IPS-20b (cell line): ENCODE measurements around the gene AKT1.
"Not testable (repeated sequence)": the region's sequence is repeated elsewhere in the genome, so short reads cannot be mapped to it uniquely, and the experiment has no call there.

Experiments
- H3K27ac ChIP-seq: one replicate; pipeline ENCODE4 v1.5.1; 2013; ENCODE audit warnings: low read length
- H3K27me3 ChIP-seq: 2 replicates; pipeline ENCODE4 v1.6.1; 2013; ENCODE audit warnings: mild to moderate bottlenecking, low read length, inconsistent platforms; ENCODE audit not compliant: insufficient read depth
- H3K36me3 ChIP-seq: 2 replicates; pipeline ENCODE4 v1.6.1; 2013; ENCODE audit warnings: low read depth, mild to moderate bottlenecking, inconsistent platforms, low read length, moderate library complexity; ENCODE audit not compliant: insufficient read depth
- H3K4me1 ChIP-seq: 2 replicates; pipeline ENCODE4 v1.6.1; 2013; ENCODE audit warnings: mild to moderate bottlenecking, control low read depth, inconsistent platforms, low read length, moderate library complexity; ENCODE audit not compliant: insufficient read depth
- H3K4me3 ChIP-seq: 2 replicates; pipeline ENCODE4 v1.5.1; 2013; ENCODE audit warnings: mild to moderate bottlenecking, low read length, inconsistent platforms
- H3K9ac ChIP-seq: 2 replicates; pipeline ENCODE4 v1.6.1; 2013; ENCODE audit warnings: low read depth, mild to moderate bottlenecking, inconsistent platforms, low read length, moderate library complexity
- H3K9me3 ChIP-seq: 2 replicates; pipeline ENCODE4 v1.6.1; 2013; ENCODE audit warnings: mild to moderate bottlenecking, low read depth, low read length, inconsistent platforms; ENCODE audit not compliant: insufficient read depth

AKT1 gene

DNA sequence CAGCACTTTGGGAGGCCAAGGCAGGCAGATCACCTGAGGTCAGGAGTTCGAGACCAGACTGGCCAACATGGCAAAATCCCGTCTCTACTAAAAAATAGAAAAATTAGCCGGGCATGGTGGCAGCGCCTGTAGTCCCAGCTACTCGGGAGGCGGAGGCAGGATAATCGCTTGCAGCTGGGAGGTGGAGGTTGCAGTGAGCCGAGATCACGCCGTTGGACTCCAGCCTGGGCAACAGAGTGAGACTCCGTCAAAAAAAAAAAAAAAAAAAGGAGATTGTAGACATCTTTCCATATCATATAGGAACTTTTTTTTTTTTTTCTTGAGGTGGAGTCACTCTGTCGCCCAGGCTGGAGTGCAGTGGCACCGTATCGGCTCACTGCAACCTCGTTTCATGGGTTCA lies 19.2 kb upstream of the AKT1 start:
- not testable (repeated sequence) for H3K9ac ChIP-seq, H3K36me3 ChIP-seq, H3K4me1 ChIP-seq, H3K27ac ChIP-seq, H3K9me3 ChIP-seq, H3K4me3 ChIP-seq
- peaks cover 11% of the 10 kb centered on the region; the same call in 1 of the 2 replicates for H3K27me3 ChIP-seq

DNA sequence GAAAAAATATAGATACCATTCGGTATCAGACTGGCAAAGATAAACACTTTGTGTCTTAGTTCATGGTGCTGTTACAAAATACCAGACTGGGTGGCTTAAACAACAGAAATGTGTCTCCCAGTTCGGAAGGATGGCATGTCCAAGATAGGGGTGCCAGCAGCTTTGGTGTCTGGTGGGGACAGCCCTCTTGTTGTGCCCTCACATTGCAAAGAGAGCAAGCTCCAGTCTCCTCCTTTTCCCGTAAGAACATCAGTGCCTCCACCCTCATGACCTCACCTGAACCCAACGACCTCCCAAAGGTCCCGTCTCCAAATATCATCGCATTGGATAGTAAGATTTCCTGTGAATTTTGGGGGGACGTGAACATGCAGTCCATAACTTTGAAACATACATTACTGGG lies 17.7 kb upstream of the AKT1 start:
- Histone ChIP-seq H3K9ac (no peak overlapping the region), H3K4me3 (no peak overlapping the region), H3K36me3 (no peaks in the 10 kb centered on the region), H3K9me3 (no peaks in the 10 kb centered on the region), H3K27ac (no peak overlapping the region), H3K4me1 (no peaks in the 10 kb centered on the region), H3K27me3 (peaks cover 11% of the 10 kb centered on the region; the same call in 1 of the 2 replicates)

DNA sequence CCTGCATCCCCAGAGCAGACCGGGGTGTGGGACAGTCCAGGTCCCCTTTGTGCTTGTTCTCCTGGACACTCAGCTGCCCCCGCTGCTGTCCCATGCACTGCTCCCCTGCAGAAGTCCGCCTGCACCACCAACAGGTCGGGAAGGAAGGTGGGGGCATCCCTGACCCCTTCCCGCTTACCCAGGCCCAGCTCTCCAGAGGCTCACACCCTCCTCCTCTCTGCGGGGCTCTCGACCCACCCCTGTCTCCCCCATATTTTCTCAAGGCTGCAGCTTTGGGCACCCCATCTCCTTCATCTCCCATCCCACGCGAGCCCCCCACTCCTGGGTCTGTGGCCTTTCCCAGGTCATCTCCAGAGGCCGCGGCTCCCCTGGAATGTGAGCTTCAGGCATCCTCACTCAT lies 14.8 kb upstream of the AKT1 start:
- no peak overlapping the region for H3K4me3 ChIP-seq
- no peaks in the 10 kb centered on the region for H3K9me3 ChIP-seq
- H3K4me1 ChIP-seq, result no peaks in the 10 kb centered on the region
- no peaks in the 10 kb centered on the region; the same call in 1 of the 2 replicates for H3K27me3 ChIP-seq
- no peak overlapping the region for H3K27ac ChIP-seq
- H3K36me3 ChIP-seq, result no peaks in the 10 kb centered on the region
- no peak overlapping the region for H3K9ac ChIP-seq

DNA sequence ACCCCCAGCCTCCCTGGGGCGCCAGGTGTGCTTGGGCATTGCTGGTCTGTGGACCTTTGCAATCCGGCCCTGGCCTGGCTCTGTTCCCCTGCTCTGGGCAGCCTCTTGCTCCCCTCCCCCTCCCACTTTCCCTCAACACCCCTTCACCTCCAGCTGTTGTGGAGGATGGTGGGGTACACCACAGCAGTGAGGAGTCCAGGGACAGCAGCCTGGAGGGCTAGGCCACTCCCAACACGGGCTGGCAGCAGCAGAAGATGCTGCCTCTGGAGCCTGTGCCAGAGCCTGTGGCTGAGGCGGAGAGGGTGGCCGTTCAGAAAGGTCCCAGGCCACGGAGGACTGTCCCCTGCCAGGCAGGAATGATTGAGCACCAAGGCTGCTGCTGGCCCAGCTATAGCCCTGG lies 12.9 kb upstream of the AKT1 start:
- Histone ChIP-seq H3K36me3 (no peaks in the 10 kb centered on the region), H3K4me1 (no peaks in the 10 kb centered on the region), H3K4me3 (no peak overlapping the region), H3K27me3 (no peaks in the 10 kb centered on the region; the same call in 1 of the 2 replicates), H3K27ac (no peak overlapping the region), H3K9me3 (no peaks in the 10 kb centered on the region), H3K9ac (no peak overlapping the region)

DNA sequence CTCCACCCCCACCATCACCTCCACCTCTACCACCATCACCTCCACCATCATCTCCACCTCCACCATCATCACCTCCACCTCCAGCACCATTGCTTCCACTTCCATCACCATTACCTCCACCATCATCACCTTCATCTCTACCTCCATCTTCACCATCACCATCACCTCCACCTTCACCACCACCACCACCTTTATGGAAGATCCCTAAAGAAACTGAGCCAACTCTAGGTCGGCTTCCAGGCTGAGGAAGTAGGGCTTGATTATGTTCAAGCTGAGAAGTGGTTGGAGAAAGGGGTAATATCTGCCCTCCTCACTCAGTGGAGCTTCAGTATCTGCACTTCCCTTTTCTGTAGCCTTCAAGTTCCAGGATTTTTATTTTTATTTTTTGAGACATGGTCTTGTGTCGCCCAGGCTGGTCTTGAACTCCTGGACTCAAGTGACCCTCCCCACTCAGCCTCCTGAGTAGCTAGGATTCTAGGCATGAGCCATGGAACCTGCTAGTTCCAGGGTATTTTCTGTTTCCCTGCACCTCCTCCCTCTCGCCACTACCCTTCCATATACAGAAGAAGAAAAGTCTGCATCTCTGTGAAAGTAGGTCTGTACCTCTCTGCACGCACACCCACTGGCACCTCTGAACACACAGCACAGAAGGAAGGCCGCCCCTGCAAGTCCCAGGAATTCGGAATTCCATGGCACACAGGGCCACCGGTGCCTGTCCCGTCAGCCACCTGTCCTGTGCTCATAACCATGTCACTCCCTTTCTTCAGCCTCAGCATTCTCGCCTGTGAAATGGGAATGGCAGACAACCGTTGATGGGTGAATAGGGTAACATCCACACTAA lies 11.3 kb upstream of the AKT1 start:
- Histone ChIP-seq H3K27me3 (peaks cover 10% of the 10 kb centered on the region), H3K27ac (no peak overlapping the region), H3K9ac (no peak overlapping the region), H3K4me3 (no peak overlapping the region), H3K9me3 (no peaks in the 10 kb centered on the region), H3K4me1 (no peaks in the 10 kb centered on the region), H3K36me3 (no peaks in the 10 kb centered on the region)

DNA sequence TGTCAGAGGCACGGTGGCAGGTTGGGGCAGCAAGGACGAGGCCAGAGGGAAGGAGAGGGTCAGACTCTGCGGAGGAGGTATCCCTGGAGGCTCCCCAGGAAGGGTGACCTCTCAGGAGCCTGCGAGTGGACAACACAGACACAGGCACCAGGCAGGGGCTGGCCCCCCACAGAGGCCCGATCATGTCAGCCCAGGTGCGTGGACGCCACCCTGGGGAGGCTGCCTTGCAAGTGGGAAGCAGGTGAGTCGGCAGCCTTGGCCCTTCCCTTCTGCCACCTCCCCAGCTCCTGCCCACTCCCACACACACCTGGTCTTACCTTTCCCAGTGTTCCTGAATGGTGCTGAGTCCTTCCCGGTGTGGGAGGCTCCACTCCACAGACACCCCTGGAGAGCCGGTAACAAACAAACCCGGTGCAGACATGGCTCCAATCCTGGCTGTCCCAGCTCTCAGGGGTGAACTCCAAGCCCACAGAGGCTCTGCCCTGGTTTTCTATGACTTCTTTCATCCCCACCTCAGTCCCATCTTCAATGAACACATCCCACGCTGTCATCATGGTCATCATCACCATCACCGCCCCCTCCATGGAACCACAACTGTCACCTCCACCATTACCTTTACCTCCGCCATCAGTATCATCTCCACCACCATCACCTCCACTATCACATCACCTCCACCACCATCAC lies 10.5 kb upstream of the AKT1 start:
- Histone ChIP-seq H3K36me3 (no peaks in the 10 kb centered on the region), H3K27ac (no peak overlapping the region), H3K27me3 (peaks cover 18% of the 10 kb centered on the region), H3K9ac (no peak overlapping the region), H3K4me3 (no peak overlapping the region), H3K4me1 (0 out of 2 replicates have a peak, but pooled peaks cover 4% of the 10 kb centered on the region), H3K9me3 (no peaks in the 10 kb centered on the region)

DNA sequence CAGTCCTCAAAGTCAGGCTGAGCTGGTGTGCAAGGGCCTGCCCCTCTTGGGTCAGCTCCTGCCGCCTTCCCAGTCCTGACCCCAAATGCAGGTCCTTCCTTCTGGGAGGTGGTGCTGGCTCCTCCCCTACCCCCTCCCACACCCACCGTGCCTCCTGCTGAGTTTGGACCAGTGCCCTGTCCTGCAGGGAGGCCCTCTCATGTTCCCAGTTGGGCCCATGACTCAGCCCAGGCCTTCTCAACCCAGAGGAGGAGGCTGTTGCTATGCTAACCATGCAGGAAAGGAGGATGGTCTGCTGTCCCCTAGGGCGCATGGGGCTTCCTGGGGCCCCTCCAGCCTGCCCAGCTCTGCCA lies 9.8 kb upstream of the AKT1 start:
- H3K9me3 ChIP-seq, result no peaks in the 10 kb centered on the region
- H3K27ac ChIP-seq, result no peak overlapping the region
- 0 out of 2 replicates have a peak, but pooled peaks cover 4% of the 10 kb centered on the region for H3K4me1 ChIP-seq
- no peak overlapping the region for H3K4me3 ChIP-seq
- no peaks in the 10 kb centered on the region for H3K36me3 ChIP-seq
- H3K9ac ChIP-seq, result no peak overlapping the region
- peaks cover 22% of the 10 kb centered on the region for H3K27me3 ChIP-seq

DNA sequence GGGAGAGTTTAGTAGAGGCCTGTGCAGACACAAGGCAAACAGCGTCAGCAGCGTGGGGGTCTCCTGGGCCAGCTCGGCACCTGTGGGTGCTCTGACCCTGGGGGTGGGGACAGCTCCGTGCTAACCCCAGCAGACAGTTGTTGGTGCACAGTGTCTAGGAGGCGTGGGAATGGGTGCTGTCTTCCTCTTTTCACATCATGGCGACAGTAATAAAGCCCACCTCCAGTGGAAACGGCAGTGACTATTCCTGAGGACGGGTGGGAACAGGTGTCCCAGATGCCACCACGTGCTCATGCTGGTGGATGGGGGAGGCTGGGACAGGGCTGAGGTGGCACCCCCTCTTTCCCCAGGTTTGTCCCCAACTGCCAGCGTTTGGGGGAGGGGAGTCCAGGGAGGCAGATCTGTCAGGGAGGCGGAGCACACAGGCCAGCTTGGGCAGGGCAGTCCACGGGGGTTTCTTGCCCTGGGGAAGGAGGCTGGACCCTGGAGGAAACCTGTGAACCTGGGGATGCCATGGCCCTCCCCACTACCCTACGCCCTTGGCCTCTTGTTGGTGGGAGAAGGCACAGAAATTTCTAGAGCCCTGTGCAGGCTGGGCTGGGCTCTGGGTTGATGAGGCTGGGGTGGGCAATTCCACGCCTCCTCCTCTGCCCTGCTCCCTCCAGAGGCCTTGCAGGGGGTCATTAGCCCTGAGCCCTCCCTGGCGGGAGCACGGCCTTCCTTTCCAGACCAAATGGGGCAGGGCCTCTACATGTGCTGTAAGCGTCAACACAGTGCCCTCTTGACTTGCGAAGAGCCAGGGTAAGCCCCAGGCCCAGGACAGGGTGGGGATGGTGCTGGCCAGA lies 9.2 kb upstream of the AKT1 start:
- H3K4me1 ChIP-seq, result 0 out of 2 replicates have a peak, but pooled peaks cover 4% of the 10 kb centered on the region
- H3K9me3 ChIP-seq, result no peaks in the 10 kb centered on the region
- H3K4me3 ChIP-seq, result no peak overlapping the region
- no peak overlapping the region for H3K27ac ChIP-seq
- H3K9ac ChIP-seq, result no peak overlapping the region
- H3K36me3 ChIP-seq, result no peaks in the 10 kb centered on the region
- H3K27me3 ChIP-seq, result peaks cover 27% of the 10 kb centered on the region

DNA sequence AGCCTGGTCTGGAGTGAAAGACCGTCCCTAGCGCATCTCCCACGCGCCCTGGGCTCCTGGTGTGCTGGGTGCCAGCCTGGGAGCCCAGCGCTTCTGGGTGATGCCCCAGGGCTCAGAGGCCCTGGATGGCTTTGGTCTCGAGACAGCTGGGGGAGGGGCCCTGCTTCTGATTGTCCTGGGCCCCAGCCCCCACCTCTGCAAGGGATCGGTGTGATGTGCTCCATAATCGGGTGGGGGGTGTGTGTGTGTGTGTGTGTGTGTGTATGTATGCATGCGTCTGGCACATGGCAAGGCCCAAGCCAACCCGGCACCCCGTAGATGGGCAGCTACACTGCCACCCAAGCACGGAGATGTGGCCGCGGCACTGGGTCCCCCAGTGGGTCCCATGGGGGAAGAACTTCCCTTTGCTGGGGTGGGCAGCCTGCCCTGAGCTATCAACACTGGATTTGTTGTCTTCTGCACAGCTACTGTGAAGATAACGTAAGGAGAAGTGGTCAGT lies 8.4 kb upstream of the AKT1 start:
- Histone ChIP-seq H3K36me3 (no peaks in the 10 kb centered on the region), H3K9me3 (no peaks in the 10 kb centered on the region), H3K9ac (no peak overlapping the region), H3K27ac (no peak overlapping the region), H3K4me3 (no peak overlapping the region), H3K27me3 (peaks cover 34% of the 10 kb centered on the region), H3K4me1 (peaks cover 7% of the 10 kb centered on the region; the same call in 1 of the 2 replicates)

DNA sequence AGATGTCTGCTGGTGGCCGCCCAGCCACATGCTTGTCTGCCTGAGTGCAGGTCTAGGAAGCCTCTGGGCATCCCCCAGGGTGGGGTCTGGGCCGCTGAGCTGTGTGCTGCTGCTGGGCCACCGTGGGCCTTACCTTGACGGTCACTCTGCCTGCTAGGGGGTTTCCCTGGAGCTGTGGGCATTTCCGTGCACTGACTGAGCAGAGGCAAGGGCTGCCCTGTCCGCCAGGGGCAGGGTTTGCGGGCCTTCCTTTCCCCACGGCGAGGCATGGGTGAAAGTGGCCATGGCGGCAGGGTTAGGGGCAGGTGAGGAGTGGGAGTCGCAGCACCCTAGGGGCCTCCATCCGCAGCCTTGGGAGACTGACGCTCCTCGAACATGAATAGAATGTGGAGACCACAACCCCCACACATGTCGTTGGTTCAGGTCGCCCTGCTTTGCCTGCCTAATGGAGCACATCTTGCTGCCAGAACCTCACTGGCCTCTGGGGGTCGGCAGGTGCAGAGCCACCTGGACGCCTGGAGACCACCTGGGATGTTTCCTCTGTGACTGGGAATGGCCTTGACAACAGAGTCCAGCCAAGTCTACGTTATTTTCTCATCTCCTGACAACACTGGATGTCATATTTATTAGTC lies 7.8 kb upstream of the AKT1 start:
- Histone ChIP-seq H3K36me3 (no peaks in the 10 kb centered on the region), H3K9me3 (no peaks in the 10 kb centered on the region), H3K9ac (no peak overlapping the region), H3K4me1 (peaks cover 7% of the 10 kb centered on the region; the same call in 1 of the 2 replicates), H3K27ac (no peak overlapping the region), H3K4me3 (no peak overlapping the region), H3K27me3 (peaks cover 40% of the 10 kb centered on the region)
